OCI-LY1 (cell line): ENCODE data around the gene PDCD6IP.

ENCODE experiments used
- CTCF ChIP-seq: fragments of 200-600 bp; sonication (generic), shearing (Covaris generic); IDR thresholded peaks from 2 replicates; pipeline ENCODE4 v1.5.1; 2017; ENCODE audit warnings: mild to moderate bottlenecking, antibody characterized with exemption, low read length, moderate library complexity, mixed read lengths
- EZH2 ChIP-seq: fragments of 200-600 bp; sonication (generic), shearing (Covaris generic); IDR thresholded peaks from 2 replicates; pipeline ENCODE4 v1.8.0; 2017; ENCODE audit warnings: borderline replicate concordance, mixed run types, mild to moderate bottlenecking, antibody characterized with exemption, low read length, moderate library complexity, mixed read lengths

GRCh38 chr3:33795856-33796536 is 2.4 kb upstream of the PDCD6IP start:
- TF ChIP-seq CTCF, result no peak
- no peak for TF ChIP-seq EZH2
